Measurements from ENCODE around the gene DGKH. TPM values are rescaled to one million over a fixed set of nuclear protein-coding genes. Genes with fewer than 3 reads are reported as not detected.
A peak's percentile ranks its signal among the peaks of the same experiment; 100 is the strongest.

The DGKH gene
- total RNA-seq, 1 experiment from 2014 or later, result 8.6 TPM

- H3K27me3 ChIP-seq, result no peaks in the 10 kb centered on the region
- no peak for DNase-seq
- H3K27ac ChIP-seq, result no peak overlapping the region
- no peaks in the 10 kb centered on the region for H3K4me1 ChIP-seq
- H3K9me3 ChIP-seq (replicated peaks), result no peaks in the 10 kb centered on the region
- no peak overlapping the region for H3K4me3 ChIP-seq
- H3K36me3 ChIP-seq, result no peaks in the 10 kb centered on the region
Observed at GRCh38 chr13:42102961-42103865, 54.8 kb downstream of the DGKH start.

DNA sequence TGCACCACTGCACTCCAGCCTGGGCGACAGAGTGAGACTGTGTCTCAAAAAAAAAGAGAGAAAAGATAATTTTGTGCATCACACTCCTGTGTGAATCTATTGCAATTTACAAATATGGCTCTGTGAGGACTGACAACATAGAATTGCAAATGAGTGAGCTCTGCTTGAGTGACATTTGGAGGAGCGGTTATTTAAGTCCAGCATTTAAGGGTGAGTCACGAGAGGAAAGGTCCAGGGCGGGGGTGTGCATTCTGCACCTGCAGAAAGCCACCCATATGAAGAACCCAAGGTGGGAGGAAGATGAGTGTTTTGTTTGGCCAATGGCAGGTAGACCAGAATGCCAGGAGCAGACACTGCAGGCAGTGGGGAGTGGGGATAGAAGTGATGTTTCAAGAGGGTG is 58.5 kb downstream of the DGKH start:
- H3K9me3 ChIP-seq (replicated peaks), result no peaks in the 10 kb centered on the region
- no peaks in the 10 kb centered on the region for H3K36me3 ChIP-seq
- H3K4me3 ChIP-seq, result no peak overlapping the region
- no peak overlapping the region for H3K27ac ChIP-seq
- no peak for DNase-seq
- H3K4me1 ChIP-seq, result peaks cover 5% of the 10 kb centered on the region; the same call in 1 of the 2 replicates
- no peaks in the 10 kb centered on the region for H3K27me3 ChIP-seq

DNA sequence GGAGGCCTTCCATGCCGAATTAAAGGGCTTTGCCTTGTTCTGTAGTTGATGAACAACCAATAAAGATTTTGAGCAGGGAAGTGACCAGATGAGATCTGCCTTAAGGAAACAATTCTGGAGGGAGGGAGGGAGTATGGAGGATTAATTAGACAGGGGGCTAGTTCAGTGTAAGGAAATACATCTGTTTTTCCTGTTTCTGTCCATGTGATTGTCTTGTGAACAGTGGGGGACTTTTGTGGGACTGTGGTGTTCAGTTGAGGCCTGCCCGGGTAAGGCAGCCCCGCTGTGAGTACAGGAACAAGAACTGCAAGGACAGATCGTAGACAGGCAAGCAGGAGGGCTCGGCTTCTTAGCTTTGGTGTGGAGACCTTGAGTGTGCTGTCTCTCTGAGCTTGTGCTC is 59.0 kb downstream of the DGKH start:
- DNase-seq, result no peak
- H3K4me3 ChIP-seq, result no peak overlapping the region
- H3K4me1 ChIP-seq, result peaks cover 5% of the 10 kb centered on the region; the same call in 1 of the 2 replicates
- H3K9me3 ChIP-seq (replicated peaks), result no peaks in the 10 kb centered on the region
- no peaks in the 10 kb centered on the region for H3K36me3 ChIP-seq
- no peaks in the 10 kb centered on the region for H3K27me3 ChIP-seq
- no peak overlapping the region for H3K27ac ChIP-seq

DNA sequence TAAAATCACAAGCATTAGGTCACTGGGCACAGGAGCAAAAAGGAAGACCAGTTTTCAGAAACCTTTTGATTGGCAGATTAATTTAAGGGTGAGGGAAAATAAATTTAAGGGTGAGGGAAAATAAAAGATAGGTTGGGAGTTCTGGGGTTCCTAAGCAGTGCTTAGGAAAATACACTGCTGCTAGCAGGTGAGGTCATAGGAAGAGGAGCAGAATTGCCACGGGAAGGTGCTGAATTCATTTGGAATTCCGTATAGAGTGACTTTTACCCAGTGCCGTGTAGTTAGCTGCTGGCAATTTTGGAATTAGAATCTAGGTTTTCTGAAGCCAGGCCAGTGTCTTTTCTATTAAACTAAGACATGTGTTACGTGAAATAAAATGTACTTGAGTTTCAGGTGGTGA is 59.8 kb downstream of the DGKH start:
- no peaks in the 10 kb centered on the region for H3K36me3 ChIP-seq
- no peaks in the 10 kb centered on the region for H3K27me3 ChIP-seq
- peaks cover 7% of the 10 kb centered on the region for H3K4me1 ChIP-seq
- no peaks in the 10 kb centered on the region for H3K9me3 ChIP-seq (replicated peaks)
- H3K4me3 ChIP-seq, result no peak overlapping the region
- no peak for DNase-seq
- no peak overlapping the region for H3K27ac ChIP-seq

DNA sequence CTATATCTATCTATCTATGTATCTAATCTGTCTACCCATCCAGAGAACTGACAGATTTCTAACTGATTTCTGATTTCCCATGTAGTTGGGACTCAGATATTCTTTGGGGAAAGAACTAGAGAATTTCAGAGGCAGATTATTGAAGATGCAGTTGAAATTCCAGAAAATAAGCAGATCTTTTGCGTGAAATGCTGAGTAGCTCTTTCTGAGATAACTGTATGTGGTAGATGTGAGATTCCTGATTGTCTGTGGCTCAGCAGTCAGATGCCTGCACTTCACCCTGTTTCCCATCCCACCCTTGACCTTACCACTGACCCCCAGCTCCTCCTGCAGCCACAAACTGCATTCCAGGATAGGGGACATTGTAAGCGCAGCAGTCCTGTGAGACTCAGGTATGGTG is 61.5 kb downstream of the DGKH start:
- Histone ChIP-seq H3K36me3 (no peaks in the 10 kb centered on the region), H3K4me3 (no peak overlapping the region), H3K27ac (no peak overlapping the region), H3K27me3 (no peaks in the 10 kb centered on the region), H3K4me1 (peaks cover 13% of the 10 kb centered on the region), H3K9me3 (replicated peaks) (no peaks in the 10 kb centered on the region)
- DNase-seq, result no peak

- Histone ChIP-seq H3K27me3 (no peaks in the 10 kb centered on the region), H3K4me1 (peaks cover 13% of the 10 kb centered on the region), H3K9me3 (replicated peaks) (no peaks in the 10 kb centered on the region), H3K4me3 (no peak overlapping the region), H3K36me3 (no peaks in the 10 kb centered on the region), H3K27ac (no peak overlapping the region)
- peak; percentile 17 to 82 for DNase-seq
Observed at GRCh38 chr13:42110410-42111155, 62.1 kb downstream of the DGKH start.

GRCh38 chr13:42112864-42113263 is 64.4 kb downstream of the DGKH start:
- DNase-seq, result no peak
- Histone ChIP-seq H3K4me3 (no peak overlapping the region), H3K36me3 (no peaks in the 10 kb centered on the region), H3K4me1 (peaks cover 13% of the 10 kb centered on the region), H3K27ac (no peak overlapping the region), H3K27me3 (no peaks in the 10 kb centered on the region), H3K9me3 (replicated peaks) (no peaks in the 10 kb centered on the region)

DNA sequence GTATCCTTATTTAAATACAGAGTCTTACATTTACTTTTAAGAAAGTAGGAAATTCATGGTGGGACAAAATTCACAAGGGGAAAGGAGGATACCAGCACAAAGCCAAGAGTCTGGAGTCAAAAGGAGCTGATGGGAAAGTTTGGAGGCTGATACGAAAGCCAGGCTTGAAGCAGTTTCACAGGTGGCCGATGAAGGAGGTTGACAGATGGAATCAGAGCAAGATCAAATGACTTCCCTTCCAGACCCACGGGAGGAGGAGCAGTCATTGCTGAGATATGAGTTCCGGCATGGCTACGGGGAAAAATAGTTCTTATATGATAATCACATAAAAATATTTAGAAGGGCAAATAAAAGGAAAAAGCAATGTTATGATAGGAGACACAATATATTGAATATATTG is 65.0 kb downstream of the DGKH start:
- no peaks in the 10 kb centered on the region for H3K36me3 ChIP-seq
- DNase-seq, result peak; percentile 52 to 79
- H3K4me1 ChIP-seq, result peaks cover 13% of the 10 kb centered on the region
- H3K27ac ChIP-seq, result no peak overlapping the region
- no peaks in the 10 kb centered on the region for H3K9me3 ChIP-seq (replicated peaks)
- H3K27me3 ChIP-seq, result no peaks in the 10 kb centered on the region
- peak overlapping the region; percentile 8; the same call in 1 of the 2 replicates for H3K4me3 ChIP-seq

DNA sequence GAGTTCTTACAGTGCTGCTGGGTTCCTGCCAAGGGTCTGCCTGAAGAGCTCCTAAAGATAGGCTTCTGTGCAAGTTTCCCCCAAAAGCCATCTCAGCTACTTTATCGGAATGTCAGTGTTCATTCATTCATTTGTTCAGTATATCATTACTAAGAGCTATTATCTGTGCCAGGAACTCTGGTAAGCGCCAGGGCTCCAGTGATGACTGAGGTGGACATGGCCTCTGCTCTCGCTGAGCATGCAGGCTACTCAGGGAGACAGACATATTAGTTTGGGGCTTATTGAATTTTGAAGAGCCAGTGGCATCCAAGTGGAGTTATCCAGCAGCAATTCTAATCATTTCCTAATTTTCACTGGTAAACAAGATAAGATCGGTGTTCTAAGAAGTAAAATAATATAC is 65.8 kb downstream of the DGKH start:
- H3K36me3 ChIP-seq, result no peaks in the 10 kb centered on the region
- H3K4me3 ChIP-seq, result no peak overlapping the region
- no peak for DNase-seq
- no peak overlapping the region for H3K27ac ChIP-seq
- H3K9me3 ChIP-seq (replicated peaks), result no peaks in the 10 kb centered on the region
- no peaks in the 10 kb centered on the region for H3K27me3 ChIP-seq
- peaks cover 13% of the 10 kb centered on the region for H3K4me1 ChIP-seq

- H3K36me3 ChIP-seq, result 0 out of 2 replicates have a peak, but pooled peaks cover 2% of the 10 kb centered on the region
Observed at GRCh38 chr13:42114912-42115311, 66.5 kb downstream of the DGKH start.

DNA sequence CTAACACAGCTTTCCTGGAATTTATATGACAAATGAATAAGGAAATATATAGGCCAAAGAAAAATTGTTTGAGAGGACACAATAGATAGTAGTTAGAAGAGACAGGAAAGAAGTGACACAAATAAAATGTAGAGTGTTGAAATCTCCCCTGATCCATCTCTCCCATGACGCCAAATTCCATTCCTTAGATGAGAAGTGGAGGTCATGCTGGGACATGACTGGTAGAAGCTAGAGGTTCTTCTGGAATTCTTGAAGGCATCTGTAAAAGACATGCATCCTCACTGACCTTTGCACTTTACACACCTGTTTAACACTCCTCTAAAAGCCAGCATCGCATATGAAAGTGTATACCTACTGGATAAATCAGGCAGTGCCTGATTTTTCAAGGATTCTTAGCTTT is 67.8 kb downstream of the DGKH start:
- DNase-seq, result no peak
- Histone ChIP-seq H3K4me1 (peaks cover 8% of the 10 kb centered on the region), H3K27me3 (no peaks in the 10 kb centered on the region), H3K4me3 (no peak overlapping the region), H3K36me3 (0 out of 2 replicates have a peak, but pooled peaks cover 2% of the 10 kb centered on the region), H3K27ac (no peak overlapping the region), H3K9me3 (replicated peaks) (no peaks in the 10 kb centered on the region)

More at GRCh38 chr13:42114912-42115311, 66.5 kb downstream of the DGKH start:
- Histone ChIP-seq H3K4me3 (no peak overlapping the region), H3K9me3 (replicated peaks) (no peaks in the 10 kb centered on the region), H3K27me3 (no peaks in the 10 kb centered on the region), H3K27ac (no peak overlapping the region), H3K4me1 (peaks cover 13% of the 10 kb centered on the region)
- DNase-seq, result no peak

GRCh38 chr13:42119041-42119440 is 70.6 kb downstream of the DGKH start:
- Histone ChIP-seq H3K27ac (no peak overlapping the region), H3K4me3 (no peak overlapping the region), H3K36me3 (0 out of 2 replicates have a peak, but pooled peaks cover 2% of the 10 kb centered on the region)

DNA sequence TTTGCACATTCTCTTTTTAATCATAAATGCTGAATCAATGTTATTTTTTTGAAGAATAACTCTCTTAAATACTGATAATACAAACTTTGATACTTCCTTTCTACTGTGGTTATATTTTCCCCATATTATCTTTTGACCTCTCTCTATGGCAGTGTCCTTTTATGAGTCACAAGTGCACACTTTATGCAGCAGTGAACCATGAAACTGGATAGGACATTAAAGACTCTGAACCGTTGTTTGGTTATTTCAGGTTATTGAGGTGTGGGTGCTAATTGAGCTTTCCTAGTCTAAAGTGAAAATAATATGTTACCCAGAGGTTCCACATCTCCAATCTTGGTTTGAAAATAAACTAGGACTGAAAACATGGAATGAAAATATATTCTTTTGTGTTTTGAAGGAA is 71.4 kb downstream of the DGKH start:
- no peaks in the 10 kb centered on the region; the same call in 1 of the 2 replicates for H3K9me3 ChIP-seq (replicated peaks)
- no peaks in the 10 kb centered on the region for H3K4me1 ChIP-seq
- no peak for DNase-seq
- no peak overlapping the region for H3K4me3 ChIP-seq
- no peak overlapping the region for H3K27ac ChIP-seq
- 0 out of 2 replicates have a peak, but pooled peaks cover 2% of the 10 kb centered on the region for H3K36me3 ChIP-seq
- H3K27me3 ChIP-seq, result no peaks in the 10 kb centered on the region

More at GRCh38 chr13:42119041-42119440, 70.6 kb downstream of the DGKH start:
- Histone ChIP-seq H3K4me1 (no peaks in the 10 kb centered on the region), H3K9me3 (replicated peaks) (no peaks in the 10 kb centered on the region; the same call in 1 of the 2 replicates), H3K27me3 (no peaks in the 10 kb centered on the region)
- DNase-seq, result no peak

DNA sequence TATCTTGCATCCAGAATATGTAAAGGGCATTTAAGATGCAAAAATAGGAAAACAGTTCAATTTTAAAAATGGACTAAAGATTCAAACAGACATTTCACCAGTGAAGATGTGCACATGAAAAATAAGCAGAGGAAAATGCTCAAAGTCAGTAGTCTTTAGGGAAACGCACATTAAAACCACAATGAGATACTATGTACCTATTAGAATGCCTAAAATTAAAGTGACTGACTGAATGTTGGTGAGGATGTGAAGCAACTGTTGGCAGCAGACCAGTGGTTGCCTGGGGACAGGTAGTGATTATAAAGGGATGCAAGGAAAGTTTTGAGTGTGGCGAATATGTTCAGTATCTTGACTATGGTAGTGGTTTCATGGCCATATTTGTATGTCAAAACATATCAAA is 75.2 kb downstream of the DGKH start:
- no peaks in the 10 kb centered on the region; the same call in 1 of the 2 replicates for H3K9me3 ChIP-seq (replicated peaks)
- H3K4me1 ChIP-seq, result no peaks in the 10 kb centered on the region
- H3K36me3 ChIP-seq, result peaks cover 2% of the 10 kb centered on the region; the same call in 1 of the 2 replicates
- no peak overlapping the region for H3K4me3 ChIP-seq
- DNase-seq, result no peak
- no peak overlapping the region for H3K27ac ChIP-seq
- H3K27me3 ChIP-seq, result no peaks in the 10 kb centered on the region

GRCh38 chr13:42125046-42125445 is 76.6 kb downstream of the DGKH start:
- Histone ChIP-seq H3K9me3 (replicated peaks) (no peaks in the 10 kb centered on the region; the same call in 1 of the 2 replicates), H3K4me3 (no peak overlapping the region), H3K27ac (no peak overlapping the region), H3K27me3 (no peaks in the 10 kb centered on the region), H3K36me3 (no peaks in the 10 kb centered on the region; the same call in 1 of the 2 replicates), H3K4me1 (no peaks in the 10 kb centered on the region)
- no peak for DNase-seq
